ENCODE results near the gene PRMT3. TPM values are rescaled to one million over a fixed set of nuclear protein-coding genes. Genes with fewer than 3 reads are reported as not detected.

PRMT3 gene
- total RNA-seq (10 to 100 TPM in 3 of 4 donors, 1 to 10 TPM in 1; 6.3 to 23.2 (median 17.2) TPM), polyA plus RNA-seq (10 to 100 TPM; 10.0 to 22.1 (median 14.6) TPM)
- long read RNA-seq, donor 1, transcript PRMT3-202 (16 exons, 2,653 nt) = major isoform, 34 of 42 reads
- long read RNA-seq, donor 1, partial matches to known transcripts = 5 of 42 reads
- long read RNA-seq, donor 1, other reads (novel, unspliced or antisense) = 3 of 42 reads
- long read RNA-seq, donor 2, transcript PRMT3-202 (16 exons, 2,653 nt) = major isoform, 52 of 65 reads
- long read RNA-seq, donor 2, partial matches to known transcripts = 3 of 65 reads
- long read RNA-seq, donor 2, other reads (novel, unspliced or antisense) = 8 of 65 reads

- Histone ChIP-seq H3K27me3 (ENCODE audit: insufficient read depth in 3 of 3, low read length in 2 of 3) (no peaks in the 10 kb centered on the region), H3K36me3 (ENCODE audit: insufficient read depth in 1 of 2, low read depth in 1 of 2) (peaks cover 8 to 63% of the 10 kb centered on the region in 2 donors), H3K4me3 (peak within 1 kb of the TSS; percentile 77), H3K4me1 (peaks cover 10% of the 10 kb centered on the region), H3K9me3 (no peaks in the 10 kb centered on the region), H3K27ac (peak within 1 kb of the TSS; percentile 90)
- peak; percentile 97 for ATAC-seq
- WGBS, 3 donors = 0% methylated on average over 68 to 96 of the region's 96 CpGs
- intact Hi-C loops (cut with DNase I) = loop anchor here (2.0 to 10.0 kb wide), 2 partner anchors 217 to 223 kb away; no protein-coding TSS in a partner anchor
- peak; percentile 98 for DNase-seq
- no peak for TF ChIP-seq CTCF (IDR thresholded peaks at IDR 0.05)
These were observed at the start of gene PRMT3 for GRCh38 chr11:20387261-20388095. TSS of gene PRMT3 (plus strand) at chr11:20387716. CDS start at chr11:20387747, 31 bp downstream.

GRCh38 chr11:20342347-20343141, 45.0 kb upstream of the PRMT3 start:
- Histone ChIP-seq H3K4me3 (no peak overlapping the region), H3K9me3 (no peaks in the 10 kb centered on the region), H3K36me3 (ENCODE audit: insufficient read depth in 1 of 2, low read depth in 1 of 2) (no peaks in the 10 kb centered on the region), H3K4me1 (no peaks in the 10 kb centered on the region), H3K27ac (no peak overlapping the region), H3K27me3 (ENCODE audit: insufficient read depth in 3 of 3, low read length in 2 of 3) (peaks cover 0 to 12% (median 2%) of the 10 kb centered on the region in 3 donors)
- no peak for TF ChIP-seq CTCF (IDR thresholded peaks at IDR 0.05)
- ATAC-seq (no peak), DNase-seq (no peak)
- WGBS, 3 donors = 25 to 29% (median 27%) methylated on average over 24 to 26 of the region's 26 CpGs
- intact Hi-C loops (cut with DNase I) = no loop called here

- Histone ChIP-seq H3K27me3 (ENCODE audit: insufficient read depth in 3 of 3, low read length in 2 of 3) (no peaks in the 10 kb centered on the region), H3K36me3 (ENCODE audit: insufficient read depth in 1 of 2, low read depth in 1 of 2) (no peaks in the 10 kb centered on the region), H3K27ac (no peak overlapping the region), H3K9me3 (no peaks in the 10 kb centered on the region), H3K4me3 (no peak overlapping the region), H3K4me1 (no peaks in the 10 kb centered on the region)
- intact Hi-C loops (cut with DNase I) = loop anchor here (5.0 to 10.0 kb wide), 2 partner anchors 399 to 406 kb away; no protein-coding TSS in a partner anchor
- DNase-seq (no peak), ATAC-seq (no peak)
- 75 to 79% (median 78%) methylated on average over 7 of the region's 7 CpGs for WGBS, 3 donors
- TF ChIP-seq CTCF (IDR thresholded peaks at IDR 0.05) = no peak
These were observed 36.4 kb upstream of the PRMT3 start for GRCh38 chr11:20351136-20351535.

GRCh38 chr11:20351751-20352262, 35.7 kb upstream of the PRMT3 start:
- intact Hi-C loops (cut with DNase I) = loop anchor here (5.0 to 10.0 kb wide), 2 partner anchors 400 to 407 kb away; no protein-coding TSS in a partner anchor
- ATAC-seq = no peak

More at GRCh38 chr11:20351751-20352262, 35.7 kb upstream of the PRMT3 start:
- Histone ChIP-seq H3K36me3 (ENCODE audit: insufficient read depth in 1 of 2, low read depth in 1 of 2) (no peaks in the 10 kb centered on the region), H3K27ac (no peak overlapping the region), H3K4me1 (no peaks in the 10 kb centered on the region), H3K4me3 (no peak overlapping the region), H3K27me3 (ENCODE audit: insufficient read depth in 3 of 3, low read length in 2 of 3) (no peaks in the 10 kb centered on the region), H3K9me3 (no peaks in the 10 kb centered on the region)
- DNase-seq = no peak
- WGBS, 3 donors = 57 to 67% (median 65%) methylated on average over 2 of the region's 2 CpGs
- no peak for TF ChIP-seq CTCF (IDR thresholded peaks at IDR 0.05)
